NT2/D1 (cell line): ENCODE results near the gene HRH1.

Experiments used
- SUZ12 ChIP-seq: IDR thresholded peaks from 2 replicates; pipeline ENCODE4 v1.6.1; 2011; ENCODE audit not compliant: insufficient read length, insufficient read depth; ENCODE audit errors: extremely low read depth
- YY1 ChIP-seq: IDR thresholded peaks from 2 replicates; pipeline ENCODE4 v1.6.1; 2011; ENCODE audit not compliant: insufficient read length, insufficient read depth

DNA sequence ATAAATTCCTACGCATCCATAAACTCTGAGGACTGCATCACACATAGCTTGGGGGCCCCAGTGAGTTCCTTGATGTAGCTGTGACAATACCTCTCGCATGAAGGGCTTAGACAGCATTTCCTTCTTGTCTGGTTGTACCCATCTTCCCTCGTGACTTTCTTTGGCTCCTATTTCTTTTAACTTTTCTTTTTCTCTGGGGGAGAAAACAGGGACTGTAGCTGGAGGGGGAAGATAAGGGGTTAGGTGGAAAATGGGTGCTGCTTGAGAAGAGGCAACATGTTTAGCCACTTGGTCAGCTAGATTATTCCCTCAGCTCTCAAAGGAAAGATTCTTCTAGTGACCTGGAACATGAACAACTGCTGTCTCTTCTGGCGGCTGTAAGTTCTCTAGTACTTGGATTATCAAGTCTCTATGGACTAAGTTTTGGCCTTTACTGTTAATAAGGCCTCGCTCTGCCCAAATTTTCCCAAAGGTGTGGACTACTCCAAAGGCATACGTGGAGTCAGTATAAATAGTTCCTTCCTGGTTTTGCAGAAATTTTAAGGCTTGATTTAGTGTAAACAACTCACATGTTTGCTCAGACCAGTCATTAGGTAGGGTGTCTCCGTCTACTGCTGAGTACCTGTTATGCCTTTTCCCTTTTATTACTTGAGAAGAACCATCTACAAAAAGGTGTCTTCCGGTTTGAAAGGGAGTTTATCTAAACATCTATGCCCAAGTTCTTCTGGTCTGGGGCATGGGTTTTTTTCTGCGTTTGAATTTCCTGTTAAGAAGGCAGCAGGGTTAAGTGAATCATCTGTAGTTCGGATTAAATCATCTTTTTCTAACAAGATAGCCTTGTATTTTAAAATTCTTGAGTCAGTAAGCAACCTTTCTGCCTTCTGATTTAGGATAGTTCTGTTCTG, 96.9 kb downstream of the HRH1 start:
- TF ChIP-seq YY1 (no peak), SUZ12 (no peak)
